Neural crest cell (in vitro differentiated cells): ENCODE data around the gene GRN. TPM values are rescaled to one million over a fixed set of nuclear protein-coding genes. Genes with fewer than 3 reads are reported as not detected.
A peak's percentile ranks its signal among the peaks of the same experiment; 100 is the strongest.
"Not testable (repeated sequence)": the region's sequence is repeated elsewhere in the genome, so short reads cannot be mapped to it uniquely, and the experiment has no call there.

Source experiments
- DNase-seq: peaks from one replicate; pipeline ENCODE4 v3.0.0; 2021; ENCODE audit warnings: low read depth, mixed read lengths, low spot score
- H3K27ac Mint-ChIP-seq: one replicate; pipeline ENCODE4 v1.8.0; 2021; ENCODE audit warnings: mild to moderate bottlenecking, mixed read lengths; ENCODE audit not compliant: unreplicated experiment
- H3K27me3 Mint-ChIP-seq: 2 replicates; pipeline ENCODE4 v1.8.0; 2021; ENCODE audit warnings: low read depth, mild to moderate bottlenecking, mixed read lengths
- H3K36me3 Mint-ChIP-seq: 2 replicates; pipeline ENCODE4 v1.8.0; 2021; ENCODE audit warnings: low read depth, mild to moderate bottlenecking, mixed read lengths
- H3K4me1 Mint-ChIP-seq: 2 replicates; pipeline ENCODE4 v1.8.0; 2021; ENCODE audit warnings: mixed read lengths
- H3K4me3 Mint-ChIP-seq: one replicate; pipeline ENCODE4 v1.8.0; 2021; ENCODE audit warnings: mild to moderate bottlenecking, mixed read lengths
- H3K9me3 Mint-ChIP-seq: 2 replicates; pipeline ENCODE4 v1.8.0; 2021; ENCODE audit warnings: mixed read lengths
- total RNA-seq: library from RNA; stranded (reverse); gene quantifications from 2 replicates; pipeline ENCODE4 v1.2.1, GENCODE V29; 2021
- TF ChIP-seq, protein P1 (sequence below): fragments of 200-600 bp; sonication (generic); conservative IDR thresholded peaks from 2 replicates; pipeline ENCODE4 v1.5.0; 2021; ENCODE audit warnings: antibody characterized with exemption, mild to moderate bottlenecking

The GRN gene
- total RNA-seq, 1 donor from 2014 or later, result 70.0 TPM

GRCh38 chr17:44389281-44389680 lies 44.2 kb downstream of the GRN start, which contains the start of gene ITGA2B:
Gene ITGA2B (minus strand): TSS chr17:44389649. CDS start chr17:44389473, 176 bp downstream.
- H3K9me3 Mint-ChIP-seq, result no peaks in the 10 kb centered on the region
- no peak for DNase-seq
- peaks cover 17% of the 10 kb centered on the region for H3K4me1 Mint-ChIP-seq
- H3K36me3 Mint-ChIP-seq, result no peaks in the 10 kb centered on the region
- TF ChIP-seq, protein P1, sequence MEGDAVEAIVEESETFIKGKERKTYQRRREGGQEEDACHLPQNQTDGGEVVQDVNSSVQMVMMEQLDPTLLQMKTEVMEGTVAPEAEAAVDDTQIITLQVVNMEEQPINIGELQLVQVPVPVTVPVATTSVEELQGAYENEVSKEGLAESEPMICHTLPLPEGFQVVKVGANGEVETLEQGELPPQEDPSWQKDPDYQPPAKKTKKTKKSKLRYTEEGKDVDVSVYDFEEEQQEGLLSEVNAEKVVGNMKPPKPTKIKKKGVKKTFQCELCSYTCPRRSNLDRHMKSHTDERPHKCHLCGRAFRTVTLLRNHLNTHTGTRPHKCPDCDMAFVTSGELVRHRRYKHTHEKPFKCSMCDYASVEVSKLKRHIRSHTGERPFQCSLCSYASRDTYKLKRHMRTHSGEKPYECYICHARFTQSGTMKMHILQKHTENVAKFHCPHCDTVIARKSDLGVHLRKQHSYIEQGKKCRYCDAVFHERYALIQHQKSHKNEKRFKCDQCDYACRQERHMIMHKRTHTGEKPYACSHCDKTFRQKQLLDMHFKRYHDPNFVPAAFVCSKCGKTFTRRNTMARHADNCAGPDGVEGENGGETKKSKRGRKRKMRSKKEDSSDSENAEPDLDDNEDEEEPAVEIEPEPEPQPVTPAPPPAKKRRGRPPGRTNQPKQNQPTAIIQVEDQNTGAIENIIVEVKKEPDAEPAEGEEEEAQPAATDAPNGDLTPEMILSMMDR, result no peak
- peak within 1 kb of the TSS; percentile 56 for H3K4me3 Mint-ChIP-seq
- peaks cover 21% of the 10 kb centered on the region for H3K27me3 Mint-ChIP-seq
- no peak within 1 kb of the TSS for H3K27ac Mint-ChIP-seq

GRCh38 chr17:44389723-44390202 lies 44.7 kb downstream of the GRN start:
- peaks cover 16% of the 10 kb centered on the region for H3K27me3 Mint-ChIP-seq
- no peak for DNase-seq
- H3K4me1 Mint-ChIP-seq, result peaks cover 12% of the 10 kb centered on the region
- no peaks in the 10 kb centered on the region for H3K9me3 Mint-ChIP-seq
- H3K36me3 Mint-ChIP-seq, result no peaks in the 10 kb centered on the region
- H3K4me3 Mint-ChIP-seq, result peak overlapping the region; percentile 56
- TF ChIP-seq, protein P1, result no peak
- H3K27ac Mint-ChIP-seq, result no peak overlapping the region

DNA sequence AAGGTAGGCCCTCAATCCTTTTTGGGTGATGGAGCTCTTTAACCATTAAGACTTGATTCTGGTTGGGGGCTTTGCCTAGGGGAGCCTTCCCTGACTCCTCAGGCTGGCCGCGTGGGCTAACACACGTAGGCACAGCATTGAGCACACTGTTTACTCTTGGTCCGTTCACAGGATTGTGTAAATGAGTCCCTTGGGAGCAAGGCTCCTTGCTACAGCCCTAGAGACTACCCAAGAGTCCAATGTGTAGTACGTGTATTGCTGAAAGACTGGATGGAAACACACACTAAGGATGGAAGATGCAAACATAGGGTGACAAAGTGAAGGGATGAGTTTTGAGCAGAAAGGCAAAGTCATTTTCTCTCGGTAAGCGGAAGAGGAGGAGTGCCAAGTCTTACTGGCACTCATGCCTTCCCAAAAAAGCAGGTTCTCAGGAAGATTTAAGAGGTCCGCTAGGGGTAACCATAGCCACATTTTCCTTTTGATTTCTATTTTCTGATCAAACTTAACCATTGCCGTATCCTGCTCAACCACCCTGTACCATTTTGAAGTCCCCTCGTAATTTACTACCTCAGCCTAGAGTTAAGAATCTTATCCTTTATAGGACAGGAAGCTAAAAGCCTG lies 45.3 kb downstream of the GRN start:
- H3K4me3 Mint-ChIP-seq, result no peak overlapping the region
- peaks cover 9% of the 10 kb centered on the region for H3K4me1 Mint-ChIP-seq
- no peak overlapping the region for H3K27ac Mint-ChIP-seq
- no peaks in the 10 kb centered on the region for H3K9me3 Mint-ChIP-seq
- TF ChIP-seq, protein P1, result no peak
- H3K27me3 Mint-ChIP-seq, result peaks cover 12% of the 10 kb centered on the region
- no peak for DNase-seq
- H3K36me3 Mint-ChIP-seq, result no peaks in the 10 kb centered on the region

DNA sequence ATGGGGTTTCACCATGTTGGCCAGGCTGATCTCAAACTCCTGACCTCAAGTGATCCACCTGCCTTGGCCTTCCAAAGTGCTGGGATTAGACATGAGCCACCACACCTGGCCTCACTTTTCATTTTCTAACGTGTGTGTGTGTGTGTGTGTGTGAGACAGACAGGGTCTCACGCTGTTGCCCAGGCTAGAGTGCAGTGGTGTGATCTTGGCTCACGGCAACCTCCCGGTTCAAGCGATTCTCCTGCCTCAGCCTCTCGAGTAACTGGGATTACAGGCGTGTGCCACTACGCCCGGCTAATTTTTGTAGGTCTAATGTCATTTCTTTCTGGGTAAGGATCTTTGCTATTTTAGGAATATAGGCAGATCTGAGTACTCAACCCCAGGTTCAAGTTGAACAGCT lies 49.0 kb downstream of the GRN start:
- H3K27ac Mint-ChIP-seq, H3K9me3 Mint-ChIP-seq, H3K27me3 Mint-ChIP-seq, H3K36me3 Mint-ChIP-seq, H3K4me3 Mint-ChIP-seq, H3K4me1 Mint-ChIP-seq, DNase-seq: not testable (repeated sequence)

DNA sequence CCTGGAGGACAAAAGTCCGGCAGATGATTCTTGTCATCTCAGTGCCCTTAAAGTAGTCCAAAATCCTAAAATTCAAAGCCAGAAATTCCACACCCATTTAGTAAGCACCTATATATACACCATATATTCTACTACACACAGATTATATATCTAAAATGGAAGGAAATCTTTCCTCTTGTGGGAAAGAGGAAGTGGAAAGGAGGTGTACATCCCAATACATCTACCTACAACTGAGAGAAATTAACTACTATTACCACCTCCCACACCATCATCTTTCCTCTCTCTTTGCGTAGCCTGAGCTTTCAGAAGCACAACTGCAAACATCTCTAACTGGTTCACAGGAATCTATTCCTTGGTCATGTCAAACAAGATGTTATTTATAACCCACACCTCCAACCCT lies 49.7 kb downstream of the GRN start:
- Mint-ChIP-seq H3K4me1 (no peaks in the 10 kb centered on the region), H3K27ac (no peak overlapping the region), H3K27me3 (no peaks in the 10 kb centered on the region), H3K9me3 (no peaks in the 10 kb centered on the region), H3K36me3 (peaks cover 12% of the 10 kb centered on the region), H3K4me3 (no peak overlapping the region)
- TF ChIP-seq, protein P1, result no peak
- no peak for DNase-seq

DNA sequence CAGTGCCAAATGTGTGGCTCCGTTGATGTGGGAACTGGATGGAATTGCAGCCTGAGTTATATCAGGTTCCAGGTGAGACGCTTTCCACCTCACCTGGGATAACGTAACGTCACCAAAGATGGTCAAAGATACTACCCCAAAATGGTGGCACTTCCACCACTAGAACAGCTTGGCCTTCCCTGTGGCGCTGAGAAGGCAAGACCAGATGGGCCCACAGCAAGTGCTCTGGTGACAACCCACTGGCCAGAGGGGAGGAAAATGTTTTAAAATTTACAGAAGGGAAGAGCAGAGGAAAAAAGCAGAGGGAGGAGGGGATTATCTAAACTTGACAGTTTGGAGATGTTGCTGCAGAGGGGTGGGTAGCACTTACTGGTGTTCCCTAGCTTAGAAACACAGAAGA lies 51.8 kb downstream of the GRN start:
- Mint-ChIP-seq H3K4me3 (no peak overlapping the region), H3K9me3 (no peaks in the 10 kb centered on the region), H3K36me3 (peaks cover 16% of the 10 kb centered on the region), H3K27me3 (no peaks in the 10 kb centered on the region), H3K4me1 (no peaks in the 10 kb centered on the region), H3K27ac (no peak overlapping the region)
- TF ChIP-seq, protein P1, result no peak
- DNase-seq, result no peak
